Esophagus squamous epithelium (tissue), 4 donors: Measurements from ENCODE around the gene COX7A2.

Experiments
- CTCF ChIP-seq, 6 experiments: fragments of 450-650 bp in 4 of 6; fragments of 200-600 bp in 2 of 6; sonication (generic) in 2 of 6; IDR thresholded peaks; one replicate each; pipeline ENCODE4 v1.5.1; 2016 to 2019; ENCODE audit warnings: antibody characterized with exemption in 6 of 6, mild to moderate bottlenecking in 4 of 6, moderate library complexity in 4 of 6
- POLR2A ChIP-seq, 4 donors: fragments of 450-650 bp; IDR thresholded peaks; one replicate each; pipeline ENCODE4 v1.6.1; 2017; ENCODE audit warnings: antibody characterized with exemption in 4 of 4, mild to moderate bottlenecking in 4 of 4, moderate library complexity in 3 of 4

GRCh38 chr6:75280131-75280855 lies 36.7 kb upstream of the COX7A2 start:
- TF ChIP-seq CTCF (IDR thresholded peaks at IDR 0.05) (no peak), POLR2A (IDR thresholded peaks at IDR 0.05) (no peak)
